ENCODE results near the gene MYO10. TPM values are rescaled to one million over a fixed set of nuclear protein-coding genes. Genes with fewer than 3 reads are reported as not detected.

MYO10 gene
- total and polyA plus RNA-seq, 2 donors (not counting 3 experiments of a cell fraction or from before 2014, with no cell fraction given), result 36.0 to 148 TPM

- DNase-seq (ENCODE audit: low read depth, low spot score) (peak; percentile 90), FAIRE-seq (peak; percentile 63)
- H4K20me1 ChIP-seq (replicated peaks; ENCODE audit: control insufficient read depth, extremely low read depth, insufficient read depth, low read length), result no peaks in the 10 kb centered on the region
- H3K4me1 ChIP-seq (ENCODE audit: control insufficient read depth, extremely low read depth, insufficient read depth, low read length), result peaks cover 5% of the 10 kb centered on the region
- H3K4me3 ChIP-seq (replicated peaks in 1 of 3; ENCODE audit: insufficient read depth in 1 of 3, low read depth in 1 of 3, low read length in 3 of 3), result no peak overlapping the region
- no peak overlapping the region for H3K4me2 ChIP-seq (ENCODE audit: insufficient read depth, low read length)
- H3K79me2 ChIP-seq (ENCODE audit: control insufficient read depth, insufficient read depth, low read length), result peaks cover 2% of the 10 kb centered on the region
- ChIA-PET POLR2A (no interaction called here), CTCF (interaction anchor here (1.0 to 2.1 kb wide), 4 partner anchors 10 to 547 kb away, joined by 3 to 7 read pairs (median 4); no protein-coding TSS in a partner anchor)
- H3K27ac ChIP-seq (ENCODE audit: insufficient read depth, low read depth, low read length), result no peak overlapping the region
- H3K36me3 ChIP-seq (ENCODE audit: control insufficient read depth in 2 of 2, extremely low read depth in 1 of 2, insufficient read depth in 2 of 2, low read length in 2 of 2), result peaks cover 32 to 44% of the 10 kb centered on the region in 2 experiments
- TF ChIP-seq JUN (IDR thresholded peaks at IDR 0.05; ENCODE audit: borderline replicate concordance, insufficient read depth, insufficient read length, low read depth) (no peak), POLR2AphosphoS5 (IDR thresholded peaks at IDR 0.05; ENCODE audit: insufficient read depth, low read depth, low read length) (no peak), CTCF (IDR thresholded peaks at IDR 0.05; ENCODE audit: extremely low read depth in 1 of 2, insufficient read depth in 1 of 2, low read depth in 1 of 2, low read length in 2 of 2) (no peak), MYC (IDR thresholded peaks at IDR 0.05; ENCODE audit: low read depth, low read length) (no peak), EZH2 (IDR thresholded peaks at IDR 0.05; ENCODE audit: borderline replicate concordance, low read depth, low read length, severe bottlenecking) (no peak), POLR2A (IDR thresholded peaks at IDR 0.05; ENCODE audit: low read depth, low read length) (no peak), FOS (IDR thresholded peaks at IDR 0.05; ENCODE audit: borderline replicate concordance, insufficient read depth, low read length) (no peak), GATA2 (IDR thresholded peaks at IDR 0.05; ENCODE audit: insufficient read depth, insufficient read length, low read depth, low read length) (no peak)
- TF ChIP-seq, protein P1, sequence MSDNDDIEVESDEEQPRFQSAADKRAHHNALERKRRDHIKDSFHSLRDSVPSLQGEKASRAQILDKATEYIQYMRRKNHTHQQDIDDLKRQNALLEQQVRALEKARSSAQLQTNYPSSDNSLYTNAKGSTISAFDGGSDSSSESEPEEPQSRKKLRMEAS (IDR thresholded peaks at IDR 0.05; ENCODE audit: insufficient read depth, insufficient read length), result no peak
- H3K9me1 ChIP-seq (replicated peaks; ENCODE audit: control insufficient read depth, extremely low read depth, insufficient read depth, low read length), result no peaks in the 10 kb centered on the region
- no TSS peak for BruUV-seq (replicated peaks)
- no peaks in the 10 kb centered on the region for H3K27me3 ChIP-seq (ENCODE audit: control insufficient read depth in 2 of 2, insufficient read depth in 2 of 2, low read length in 2 of 2)
- no peak overlapping the region for H2AFZ ChIP-seq (ENCODE audit: low read depth, low read length)
- dilution Hi-C loops (cut with MboI; ENCODE audit: extremely low pct_ligation_motif_present, low sequenced_read_pairs) (no loop called here), intact Hi-C loops (cut with micrococcal nuclease) (no loop called here)
- H3K9me3 ChIP-seq (replicated peaks; ENCODE audit: control insufficient read depth, insufficient read depth, low read length), result no peaks in the 10 kb centered on the region
- H3K9ac ChIP-seq (replicated peaks; ENCODE audit: extremely low read depth, insufficient read depth, low read length), result no peak overlapping the region
These were observed 266.3 kb downstream of the MYO10 start for GRCh38 chr5:16669776-16670175.
